GM21367 (cell line): ENCODE data around the gene CDK7.
"Not testable (repeated sequence)": the region's sequence is repeated elsewhere in the genome, so short reads cannot be mapped to it uniquely, and the experiment has no call there.

Source experiments
- ATAC-seq: cut with Tn5 transposase; IDR thresholded peaks from one replicate; pipeline ENCODE4 v1.9.1; 2021; ENCODE audit not compliant: unreplicated experiment

Gene CDK7

GRCh38 chr5:69236733-69237132 lies 2.0 kb downstream of the CDK7 start:
- ATAC-seq, result not testable (repeated sequence)

- no peak for ATAC-seq
Observed at GRCh38 chr5:69237877-69238276, 3.2 kb downstream of the CDK7 start.

GRCh38 chr5:69238760-69239251 lies 4.1 kb downstream of the CDK7 start:
- no peak for ATAC-seq

- ATAC-seq, result no peak
Observed at GRCh38 chr5:69242215-69242927, 7.7 kb downstream of the CDK7 start.

- no peak for ATAC-seq
Observed at GRCh38 chr5:69245031-69245430, 10.3 kb downstream of the CDK7 start.

GRCh38 chr5:69248019-69248418 lies 13.3 kb downstream of the CDK7 start:
- ATAC-seq, result no peak

GRCh38 chr5:69250593-69250992 lies 15.9 kb downstream of the CDK7 start:
- ATAC-seq, result no peak

GRCh38 chr5:69252437-69252836 lies 17.8 kb downstream of the CDK7 start:
- no peak for ATAC-seq

GRCh38 chr5:69255940-69256339 lies 21.3 kb downstream of the CDK7 start:
- not testable (repeated sequence) for ATAC-seq

GRCh38 chr5:69257577-69257976 lies 22.9 kb downstream of the CDK7 start:
- no peak for ATAC-seq

- no peak for ATAC-seq
Observed at GRCh38 chr5:69261034-69261433, 26.3 kb downstream of the CDK7 start.

- ATAC-seq, result no peak
Observed at GRCh38 chr5:69265931-69266330, 31.2 kb downstream of the CDK7 start.

- ATAC-seq, result no peak
Observed at GRCh38 chr5:69268899-69269298, 34.2 kb downstream of the CDK7 start.

GRCh38 chr5:69270840-69271239 lies 36.2 kb downstream of the CDK7 start:
- no peak for ATAC-seq

- no peak for ATAC-seq
Observed at GRCh38 chr5:69271376-69271775, 36.7 kb downstream of the CDK7 start.

- no peak for ATAC-seq
Observed at GRCh38 chr5:69275563-69275962, 40.9 kb downstream of the CDK7 start.

GRCh38 chr5:69276422-69277174 lies 41.9 kb downstream of the CDK7 start:
- ATAC-seq, result no peak

GRCh38 chr5:69279517-69279916 lies 44.8 kb downstream of the CDK7 start:
- ATAC-seq, result no peak

- ATAC-seq, result no peak
Observed at GRCh38 chr5:69281114-69281513, 46.4 kb downstream of the CDK7 start.

- no peak for ATAC-seq
Observed at GRCh38 chr5:69284203-69284602, 49.5 kb downstream of the CDK7 start.

- no peak for ATAC-seq
Observed at GRCh38 chr5:69285448-69286116, 50.9 kb downstream of the CDK7 start.

GRCh38 chr5:69288069-69288468 lies 53.4 kb downstream of the CDK7 start:
- no peak for ATAC-seq
